Measurements from ENCODE around the gene PTPN14. TPM values are rescaled to one million over a fixed set of nuclear protein-coding genes. Genes with fewer than 3 reads are reported as not detected.

PTPN14 gene
- total RNA-seq, 6 donors from 2014 or later = 15.4 to 42.9 (median 27.0) TPM

DNA sequence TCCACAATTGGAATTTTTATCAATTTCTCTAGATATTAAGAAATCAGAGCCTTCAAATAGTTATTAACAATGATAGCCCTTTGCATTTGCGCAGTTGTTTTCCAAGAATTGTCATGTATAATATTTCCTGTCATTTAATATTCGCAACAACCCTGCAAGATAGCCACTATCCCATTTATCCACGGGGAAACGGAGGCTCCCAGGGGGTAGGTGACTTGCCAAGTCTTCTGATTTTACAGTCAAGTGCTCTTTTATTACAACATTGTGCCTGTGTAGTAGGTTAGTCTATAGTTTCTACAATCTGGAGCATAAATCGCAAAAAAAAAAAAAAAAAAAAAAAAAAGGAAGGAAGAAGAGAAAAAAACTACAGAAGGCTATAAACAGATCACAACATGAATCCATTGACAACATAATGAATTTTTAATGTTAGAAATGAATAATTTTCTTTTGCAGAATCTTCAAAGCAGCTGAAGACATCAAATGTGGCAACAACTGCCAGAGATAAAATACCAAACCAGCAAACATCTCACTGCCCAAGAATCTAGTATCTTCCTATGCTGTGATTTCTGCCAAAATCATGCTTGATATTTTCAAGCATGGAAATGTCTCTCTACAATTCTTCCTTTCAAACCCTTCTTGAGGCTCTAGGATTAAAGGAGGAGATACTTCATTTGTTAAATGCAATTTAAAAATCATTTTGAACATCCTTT lies 125.5 kb downstream of the PTPN14 start:
- Histone ChIP-seq H3K9me3 (no peaks in the 10 kb centered on the region), H3K4me3 (no peak overlapping the region), H3K36me3 (no peaks in the 10 kb centered on the region), H3K4me1 (peaks cover 0 to 7% (median 5%) of the 10 kb centered on the region in 4 donors), H3K27ac (no peak overlapping the region), H3K27me3 (no peaks in the 10 kb centered on the region)
- no peak for ATAC-seq (ENCODE audit: low FRiP score in 2 of 2)
- 59 to 65% methylated on average over 5 of the region's 5 CpGs for WGBS, 2 donors
- no peak for DNase-seq
- TF ChIP-seq EP300 (IDR thresholded peaks at IDR 0.05) = no peak

DNA sequence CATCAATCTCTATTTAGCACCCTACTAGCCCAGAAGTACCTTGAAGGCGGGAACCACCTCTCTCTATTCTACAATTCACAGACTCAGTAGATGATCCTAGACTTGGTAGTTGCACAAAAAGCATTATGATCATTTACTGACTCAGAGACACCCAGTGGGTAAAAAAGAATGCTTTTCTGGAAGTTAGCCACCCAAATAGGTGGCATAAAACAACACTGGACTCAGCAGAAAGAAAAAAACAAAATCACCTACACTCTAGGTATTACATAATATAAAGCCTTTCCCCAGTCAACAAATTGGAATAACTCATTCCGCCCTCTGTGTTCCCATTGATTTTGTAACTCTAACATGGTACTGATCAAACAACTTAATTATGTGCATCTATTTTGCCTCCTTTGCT lies 126.3 kb downstream of the PTPN14 start:
- H3K27me3 ChIP-seq = no peaks in the 10 kb centered on the region
- no peak overlapping the region for H3K27ac ChIP-seq
- ATAC-seq (ENCODE audit: low FRiP score in 2 of 2) = no peak
- no peak overlapping the region for H3K4me3 ChIP-seq
- peaks cover 0 to 7% (median 5%) of the 10 kb centered on the region in 4 donors for H3K4me1 ChIP-seq
- no peak for DNase-seq
- 89 to 98% methylated on average over 2 of the region's 2 CpGs for WGBS, 2 donors
- H3K36me3 ChIP-seq = no peaks in the 10 kb centered on the region
- H3K9me3 ChIP-seq = no peaks in the 10 kb centered on the region
- no peak for TF ChIP-seq POLR2A (IDR thresholded peaks at IDR 0.05)
- TF ChIP-seq, protein P1, sequence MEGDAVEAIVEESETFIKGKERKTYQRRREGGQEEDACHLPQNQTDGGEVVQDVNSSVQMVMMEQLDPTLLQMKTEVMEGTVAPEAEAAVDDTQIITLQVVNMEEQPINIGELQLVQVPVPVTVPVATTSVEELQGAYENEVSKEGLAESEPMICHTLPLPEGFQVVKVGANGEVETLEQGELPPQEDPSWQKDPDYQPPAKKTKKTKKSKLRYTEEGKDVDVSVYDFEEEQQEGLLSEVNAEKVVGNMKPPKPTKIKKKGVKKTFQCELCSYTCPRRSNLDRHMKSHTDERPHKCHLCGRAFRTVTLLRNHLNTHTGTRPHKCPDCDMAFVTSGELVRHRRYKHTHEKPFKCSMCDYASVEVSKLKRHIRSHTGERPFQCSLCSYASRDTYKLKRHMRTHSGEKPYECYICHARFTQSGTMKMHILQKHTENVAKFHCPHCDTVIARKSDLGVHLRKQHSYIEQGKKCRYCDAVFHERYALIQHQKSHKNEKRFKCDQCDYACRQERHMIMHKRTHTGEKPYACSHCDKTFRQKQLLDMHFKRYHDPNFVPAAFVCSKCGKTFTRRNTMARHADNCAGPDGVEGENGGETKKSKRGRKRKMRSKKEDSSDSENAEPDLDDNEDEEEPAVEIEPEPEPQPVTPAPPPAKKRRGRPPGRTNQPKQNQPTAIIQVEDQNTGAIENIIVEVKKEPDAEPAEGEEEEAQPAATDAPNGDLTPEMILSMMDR (IDR thresholded peaks at IDR 0.05) = no peak
- no peak for TF ChIP-seq EP300 (IDR thresholded peaks at IDR 0.05)
- no peak for TF ChIP-seq POLR2AphosphoS5 (IDR thresholded peaks at IDR 0.05)

DNA sequence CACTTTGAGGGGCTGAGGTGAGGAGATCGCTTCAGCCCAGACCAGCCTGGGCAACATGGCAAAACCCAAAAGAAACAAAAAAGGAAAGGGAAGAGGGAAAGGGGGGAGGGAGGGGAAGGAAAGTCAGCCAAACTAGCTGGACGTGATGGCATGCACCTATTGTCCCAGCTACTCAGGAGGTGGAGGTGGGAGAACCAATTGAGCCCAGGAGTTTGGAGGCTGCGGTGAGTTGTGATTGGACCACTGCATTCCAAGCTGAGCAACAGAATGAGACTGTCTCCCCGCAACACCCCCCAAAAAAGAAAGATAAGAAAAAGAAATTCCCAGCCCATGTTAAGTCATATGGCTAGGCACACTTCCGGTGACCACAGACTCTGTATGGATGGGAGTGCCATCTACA lies 128.4 kb downstream of the PTPN14 start:
- H3K27ac ChIP-seq = no peak overlapping the region
- no peaks in the 10 kb centered on the region for H3K36me3 ChIP-seq
- WGBS, 2 donors = 90% methylated on average over 5 of the region's 5 CpGs
- TF ChIP-seq POLR2AphosphoS5 (IDR thresholded peaks at IDR 0.05) (no peak), POLR2A (IDR thresholded peaks at IDR 0.05) (no peak), EP300 (IDR thresholded peaks at IDR 0.05) (no peak)
- TF ChIP-seq, protein P1 (IDR thresholded peaks at IDR 0.05) = no peak
- DNase-seq (no peak), ATAC-seq (ENCODE audit: low FRiP score in 2 of 2) (no peak)
- no peaks in the 10 kb centered on the region for H3K27me3 ChIP-seq
- H3K9me3 ChIP-seq = no peaks in the 10 kb centered on the region
- H3K4me1 ChIP-seq = peaks cover 0 to 4% (median 2%) of the 10 kb centered on the region in 4 donors
- no peak overlapping the region for H3K4me3 ChIP-seq

DNA sequence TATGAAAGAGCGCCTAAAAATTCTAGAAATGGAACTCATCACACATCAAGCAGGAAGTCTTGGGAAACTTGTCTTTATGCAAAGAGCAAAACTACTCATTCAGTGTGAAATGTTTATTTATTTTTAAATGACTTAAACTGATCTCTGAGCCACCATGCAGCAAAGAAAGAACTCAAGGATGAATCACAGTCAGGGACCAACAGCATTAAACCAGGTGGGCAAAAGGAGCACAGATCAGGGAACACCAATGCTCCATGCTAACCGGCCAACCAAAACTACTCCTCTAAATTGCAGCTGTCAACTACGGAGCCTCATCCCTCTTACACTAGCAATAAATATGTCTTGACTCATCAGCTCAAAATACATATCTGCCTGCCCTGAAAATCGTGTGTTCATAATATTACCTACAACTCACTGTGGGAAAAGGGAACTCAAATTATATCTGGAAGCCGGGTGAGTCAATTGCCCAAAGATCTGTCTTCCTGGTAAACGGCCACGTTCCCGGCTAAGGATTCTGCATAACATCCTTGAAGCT lies 129.2 kb downstream of the PTPN14 start:
- no peak overlapping the region for H3K27ac ChIP-seq
- no peaks in the 10 kb centered on the region for H3K36me3 ChIP-seq
- H3K4me3 ChIP-seq = no peak overlapping the region
- DNase-seq (no peak), ATAC-seq (ENCODE audit: low FRiP score in 2 of 2) (no peak)
- no peak for TF ChIP-seq EP300 (IDR thresholded peaks at IDR 0.05)
- no peak for TF ChIP-seq POLR2A (IDR thresholded peaks at IDR 0.05)
- TF ChIP-seq, protein P1 (IDR thresholded peaks at IDR 0.05) = no peak
- no peak for TF ChIP-seq POLR2AphosphoS5 (IDR thresholded peaks at IDR 0.05)
- H3K27me3 ChIP-seq = no peaks in the 10 kb centered on the region
- H3K9me3 ChIP-seq = no peaks in the 10 kb centered on the region
- 92% methylated on average over 8 of the region's 8 CpGs for WGBS, 2 donors
- H3K4me1 ChIP-seq = no peaks in the 10 kb centered on the region

DNA sequence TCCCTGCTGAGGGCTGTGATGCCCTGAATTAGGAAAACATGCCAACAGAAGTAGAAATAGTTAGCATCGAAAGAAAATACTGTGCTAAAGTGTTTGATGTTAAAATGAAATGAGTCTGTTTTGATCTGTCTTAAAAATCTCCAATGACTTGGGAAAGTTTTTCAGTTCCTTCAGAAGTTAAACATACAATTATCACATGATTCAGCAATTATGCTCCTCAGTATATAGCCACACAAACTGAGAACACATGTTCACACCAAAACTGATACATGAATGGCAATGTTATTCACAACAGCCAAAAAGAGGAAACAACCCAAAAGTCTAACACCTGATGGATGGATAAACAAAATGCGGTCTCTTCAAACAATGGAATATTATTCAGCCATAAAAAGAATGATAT lies 130.6 kb downstream of the PTPN14 start:
- no peak for ATAC-seq (ENCODE audit: low FRiP score in 2 of 2)

More for the DNA sequence above, 130.6 kb downstream of the PTPN14 start:
- H3K27ac ChIP-seq = no peak overlapping the region
- peaks cover 0 to 9% (median 0%) of the 10 kb centered on the region in 4 donors for H3K4me1 ChIP-seq
- DNase-seq = no peak
- WGBS, 2 donors = 43 to 88% methylated on average over 2 of the region's 2 CpGs
- no peaks in the 10 kb centered on the region for H3K9me3 ChIP-seq
- H3K27me3 ChIP-seq = no peaks in the 10 kb centered on the region
- H3K4me3 ChIP-seq = no peak overlapping the region
- TF ChIP-seq POLR2AphosphoS5 (IDR thresholded peaks at IDR 0.05) (no peak), POLR2A (IDR thresholded peaks at IDR 0.05) (no peak), EP300 (IDR thresholded peaks at IDR 0.05) (no peak)
- TF ChIP-seq, protein P1 (IDR thresholded peaks at IDR 0.05) = no peak
- no peaks in the 10 kb centered on the region for H3K36me3 ChIP-seq

All from upper lobe of left lung (tissue), 6 donors.